UCSD-AML1 (cell line): ENCODE results near the gene DNAJB13.

Experiments used
- DNase-seq: peaks from one replicate; lab custom pipeline; 2025; ENCODE audit not compliant: unreplicated experiment; lab: John Stamatoyannopoulos, UW

The DNAJB13 gene

GRCh38 chr11:73949912-73950311 is 914 bp upstream of the DNAJB13 start:
- DNase-seq, result no peak

- DNase-seq, result no peak
These were observed 971 bp downstream of the DNAJB13 start for GRCh38 chr11:73951797-73952196.

DNA sequence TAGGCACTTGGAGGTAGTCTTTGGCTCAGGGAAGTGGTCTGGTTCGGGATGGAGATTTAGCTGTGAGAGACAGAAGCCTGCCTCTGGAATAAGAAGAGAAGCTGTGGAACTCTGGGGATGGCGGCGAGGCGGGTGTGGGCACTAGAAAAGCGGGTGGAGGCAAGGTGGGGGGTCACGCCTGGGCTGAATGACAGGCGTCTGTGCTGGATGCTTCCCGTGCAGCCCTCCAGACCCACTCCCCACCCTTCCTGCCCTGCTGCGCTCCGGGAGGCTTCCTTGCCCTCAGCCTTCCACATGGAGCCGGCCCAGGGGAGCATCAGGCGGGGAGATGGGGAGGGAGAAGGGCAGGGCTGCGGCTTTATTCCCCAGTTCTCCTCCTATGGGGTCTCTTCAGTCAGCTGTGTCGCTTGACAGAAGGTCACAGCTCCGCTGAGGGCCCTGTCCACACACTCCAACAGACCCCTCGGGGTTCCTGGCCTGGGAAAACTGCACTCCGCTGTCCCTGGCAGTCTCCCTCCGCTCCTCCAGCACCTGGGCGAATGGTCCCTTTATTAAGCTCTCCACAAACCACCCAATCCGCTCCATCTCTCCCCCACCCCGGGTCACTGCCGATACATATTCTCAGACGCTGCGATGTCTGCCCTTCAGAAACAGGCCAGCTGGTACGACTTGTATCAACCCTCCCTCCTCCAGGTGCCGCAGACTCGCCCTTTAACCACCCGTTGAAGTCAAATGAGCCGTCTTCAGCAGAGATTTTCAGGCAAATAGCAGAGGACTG is 6.2 kb downstream of the DNAJB13 start:
- DNase-seq, result no peak

GRCh38 chr11:73957654-73958361 is 7.0 kb downstream of the DNAJB13 start:
- no peak for DNase-seq

DNA sequence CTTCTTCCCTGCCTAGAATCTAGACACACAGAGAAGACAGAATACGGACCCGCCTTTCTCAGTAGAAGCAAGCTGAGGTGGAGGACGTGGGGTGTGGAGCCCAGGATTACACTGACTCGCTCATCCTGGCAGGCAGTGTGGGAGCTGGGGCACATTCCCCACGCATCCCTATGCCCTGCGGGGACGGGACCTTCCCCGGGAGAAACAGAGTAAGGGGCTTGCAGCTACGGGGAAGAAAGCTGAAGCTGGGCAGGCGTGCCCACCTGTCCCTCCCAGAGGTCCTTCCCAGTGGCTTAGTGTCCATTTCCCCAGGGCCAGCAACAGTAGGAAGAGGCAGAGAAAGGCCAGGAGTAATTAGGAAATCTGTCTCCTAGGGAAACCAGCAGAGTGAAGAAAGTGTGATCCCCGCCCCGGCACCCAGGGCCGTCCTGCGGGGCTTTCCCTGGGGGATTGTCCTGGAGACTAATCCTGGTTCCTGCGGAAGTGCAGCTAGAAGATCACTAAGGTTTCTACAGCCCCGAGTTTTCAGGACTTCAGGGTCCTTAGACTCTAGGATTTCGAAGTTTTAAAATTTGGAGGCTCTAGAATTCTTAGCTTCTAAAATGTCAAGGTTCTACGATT is 7.8 kb downstream of the DNAJB13 start:
- DNase-seq, result no peak

GRCh38 chr11:73961321-73961720 is 10.5 kb downstream of the DNAJB13 start:
- no peak for DNase-seq

DNA sequence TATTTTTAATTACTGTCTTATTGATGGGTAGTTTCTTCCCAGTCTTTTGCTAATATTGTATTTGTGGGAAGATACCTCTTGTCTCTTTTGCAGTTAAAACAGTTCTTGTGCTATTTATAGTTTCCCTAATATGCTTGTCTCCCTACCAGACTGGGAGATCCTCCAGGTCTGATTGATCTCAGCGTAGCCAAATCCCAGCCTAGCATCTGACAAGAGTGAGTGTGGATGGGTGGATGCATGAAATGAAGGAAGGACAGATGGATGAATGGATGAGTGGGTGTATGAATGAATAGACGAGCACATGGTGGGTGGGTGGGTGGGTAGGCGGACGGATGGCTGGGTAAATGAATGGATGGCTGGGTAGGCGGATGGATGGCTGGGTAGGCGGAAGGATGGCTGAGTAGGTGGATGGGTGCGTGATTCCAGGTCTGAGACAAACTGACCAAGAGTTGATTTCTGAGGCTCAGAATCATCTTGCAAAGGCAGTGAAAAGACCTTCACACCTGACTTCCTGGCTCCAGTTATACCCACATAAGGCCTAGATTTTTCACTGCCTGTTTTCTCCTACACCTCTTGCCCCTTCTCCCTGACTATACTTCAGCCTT is 11.4 kb downstream of the DNAJB13 start:
- DNase-seq, result no peak

- DNase-seq, result no peak
These were observed 13.0 kb downstream of the DNAJB13 start for GRCh38 chr11:73963861-73964260.

DNA sequence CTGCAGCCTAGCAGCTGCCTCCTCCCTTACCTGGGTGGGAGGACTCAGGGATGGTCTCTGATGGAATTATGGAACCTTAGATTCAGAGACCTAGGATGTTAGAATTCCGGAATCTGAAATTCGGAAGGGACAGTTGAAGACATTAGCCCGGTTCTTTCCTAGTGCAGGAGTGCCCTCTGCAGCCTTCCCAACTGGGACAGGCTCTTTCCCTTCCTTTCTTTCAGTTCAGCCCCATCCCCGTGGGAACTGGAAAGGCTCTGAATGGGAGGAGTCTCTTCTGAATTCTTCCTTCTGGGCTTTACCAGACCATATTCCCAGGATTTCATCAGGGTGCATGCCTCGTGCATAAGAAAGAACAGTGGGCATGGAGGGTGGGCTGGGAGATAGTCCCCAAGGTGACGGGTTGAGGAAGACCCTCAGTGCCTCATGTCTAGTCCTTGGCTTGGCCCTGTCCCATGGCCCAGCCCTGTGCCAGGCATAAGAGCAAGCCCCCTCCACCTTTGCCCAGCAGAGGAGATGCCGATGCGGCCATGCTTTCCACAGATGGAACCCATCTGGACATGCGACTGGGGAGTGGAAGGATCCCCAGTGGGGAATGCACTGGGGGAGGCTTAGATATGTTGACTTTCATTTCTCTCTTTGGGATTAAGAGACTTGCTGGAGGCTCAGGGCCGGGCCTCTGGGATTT is 14.4 kb downstream of the DNAJB13 start:
- DNase-seq, result no peak

DNA sequence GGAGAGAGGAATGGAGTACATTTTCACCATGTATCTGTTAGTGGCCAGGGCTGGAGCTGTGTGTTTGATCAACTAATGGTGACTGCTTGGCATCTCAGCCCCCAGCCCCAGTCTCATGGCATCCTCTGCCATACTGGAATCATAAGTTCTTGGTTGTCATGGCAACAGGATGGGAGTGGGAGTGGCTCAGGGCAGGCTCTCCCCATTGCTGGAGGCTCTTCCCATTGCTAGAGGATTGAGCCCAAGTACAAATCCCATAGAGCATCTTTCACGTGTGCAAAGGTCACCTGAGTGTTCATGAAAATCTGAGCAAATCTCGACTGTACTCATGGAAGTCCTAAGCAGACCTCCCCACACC is 14.9 kb downstream of the DNAJB13 start:
- DNase-seq, result no peak

DNA sequence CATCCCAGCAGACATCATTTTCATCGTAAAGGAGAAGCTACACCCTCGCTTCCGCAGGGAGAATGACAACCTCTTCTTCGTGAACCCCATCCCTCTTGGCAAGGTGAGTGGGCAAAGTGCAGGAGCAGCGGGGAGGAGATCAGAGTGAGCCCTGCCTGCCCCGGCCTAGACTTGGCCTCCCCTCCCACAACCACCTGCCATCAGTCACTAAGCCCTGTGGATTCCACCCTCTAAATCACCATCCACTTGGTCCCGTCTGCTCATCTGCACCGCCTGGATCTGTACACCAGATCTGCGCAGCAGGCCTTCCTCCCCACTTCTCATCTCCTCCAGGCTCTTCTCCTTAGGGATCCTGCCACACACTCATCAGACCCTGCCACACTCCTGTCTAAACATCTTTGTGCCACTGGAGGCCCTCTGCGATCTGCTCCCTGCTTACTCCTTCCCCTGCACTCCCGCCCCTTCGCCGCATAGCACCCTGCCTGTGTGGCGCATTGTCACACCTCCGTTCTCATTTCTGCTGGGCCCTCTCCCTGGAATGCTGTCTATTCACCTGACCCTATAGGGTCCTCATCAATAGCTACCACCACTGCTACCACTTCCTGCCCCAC is 17.6 kb downstream of the DNAJB13 start:
- DNase-seq, result no peak

DNA sequence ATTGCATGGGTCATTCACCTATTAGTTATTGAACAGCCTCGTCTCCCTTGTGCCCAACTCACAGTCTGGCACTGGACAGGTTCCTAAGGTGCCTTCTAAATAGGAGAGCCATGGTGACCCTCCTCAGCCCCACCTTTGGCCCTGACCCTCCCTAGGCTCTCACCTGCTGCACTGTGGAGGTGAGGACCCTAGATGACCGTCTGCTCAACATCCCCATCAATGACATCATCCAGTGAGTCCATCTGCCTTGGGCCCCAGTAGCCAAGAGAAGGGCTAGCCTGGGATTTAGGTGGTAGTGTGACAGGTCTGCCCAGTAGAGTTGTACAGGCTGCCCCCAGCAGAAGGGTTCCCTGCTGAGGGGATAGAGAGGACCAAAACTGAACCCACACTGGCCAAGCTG is 18.3 kb downstream of the DNAJB13 start:
- no peak for DNase-seq

- DNase-seq, result no peak
These were observed 19.4 kb downstream of the DNAJB13 start for GRCh38 chr11:73969991-73970800.

DNA sequence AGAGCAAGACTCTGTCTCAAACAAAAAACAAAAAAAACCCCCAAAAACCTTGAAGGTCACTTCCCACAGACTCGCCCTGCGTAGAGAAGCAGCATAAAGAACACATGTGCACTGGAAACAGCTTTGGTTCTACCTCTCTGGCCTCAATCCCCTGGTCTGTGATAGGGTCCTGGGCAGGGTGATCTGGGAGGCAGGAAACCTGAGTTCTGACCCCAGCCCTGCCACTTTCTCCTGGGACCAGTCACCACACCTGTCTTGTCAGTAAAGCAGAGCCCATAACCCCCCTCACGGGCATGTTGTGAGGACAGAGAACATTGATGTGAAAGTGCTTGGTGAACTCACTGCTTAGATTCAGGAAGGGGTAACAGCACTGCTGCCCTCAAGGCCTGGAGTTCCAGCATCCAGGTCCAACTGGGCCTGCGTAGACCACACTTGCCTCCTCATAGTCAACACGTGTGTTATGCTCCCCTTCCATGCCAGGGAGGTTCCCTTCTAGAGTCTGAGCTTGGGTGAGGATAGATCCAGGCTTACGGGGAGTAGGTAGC is 20.4 kb downstream of the DNAJB13 start:
- DNase-seq, result no peak

- no peak for DNase-seq
These were observed 21.4 kb downstream of the DNAJB13 start for GRCh38 chr11:73972187-73972586.

DNA sequence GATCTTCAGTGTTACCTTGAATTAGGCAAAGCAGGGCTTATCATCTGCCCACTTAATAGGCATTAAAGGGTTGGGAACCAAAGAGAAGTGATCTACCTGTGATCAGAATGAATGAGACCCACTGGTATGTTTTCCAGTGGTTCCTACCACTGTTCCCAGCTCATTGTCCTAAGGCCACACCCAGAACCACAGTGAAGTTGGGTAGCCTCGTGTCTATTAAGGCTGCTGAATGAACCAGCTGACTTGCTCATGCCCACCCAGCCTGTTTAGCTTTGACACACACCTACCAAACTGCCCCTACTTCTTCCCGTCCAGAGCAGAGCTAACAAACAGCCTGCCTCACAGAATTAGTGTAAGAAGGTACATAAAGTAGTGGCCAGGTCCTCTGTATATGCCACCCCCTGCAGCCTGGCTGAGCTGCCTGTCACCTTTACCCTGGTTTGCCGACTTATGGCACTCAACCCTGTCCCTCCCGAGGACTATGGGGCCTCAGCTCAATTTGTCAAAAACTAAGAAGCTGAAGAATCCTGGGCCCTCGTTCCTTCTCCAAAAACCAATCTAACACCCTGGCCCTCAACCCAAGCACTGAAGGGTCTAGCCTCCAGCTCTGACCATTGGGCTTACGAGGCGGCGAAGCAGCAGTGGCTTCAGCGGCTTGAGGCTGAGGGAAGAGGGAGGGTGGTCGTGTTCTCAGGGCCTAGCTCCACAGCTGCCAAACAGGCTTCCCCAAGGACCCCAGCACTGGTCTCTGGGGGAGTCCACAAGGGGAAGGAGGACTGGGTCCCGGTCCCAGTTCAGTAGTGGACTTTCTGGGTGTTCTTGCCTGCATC is 22.0 kb downstream of the DNAJB13 start:
- DNase-seq, result no peak

GRCh38 chr11:73974604-73975478 is 24.0 kb downstream of the DNAJB13 start:
- DNase-seq, result no peak

GRCh38 chr11:73975479-73975757 is 24.6 kb downstream of the DNAJB13 start:
- no peak for DNase-seq
